Thyroid gland (tissue), 4 donors: Measurements from ENCODE around the gene STAU1.

ENCODE experiments used
- POLR2A ChIP-seq, 2 donors: fragments of 450-650 bp; IDR thresholded peaks; one replicate each; pipeline ENCODE4 v1.6.1; 2017; ENCODE audit warnings: antibody characterized with exemption in 2 of 2, mild to moderate bottlenecking in 2 of 2, moderate library complexity in 1 of 2
- TF ChIP-seq, protein P1 (sequence below), 6 experiments: fragments of 200-600 bp in 3 of 6; fragments of 450-650 bp in 3 of 6; sonication (generic) in 3 of 6; IDR thresholded peaks; one replicate each; pipeline ENCODE4 v1.5.1; 2016 to 2019; ENCODE audit warnings: antibody characterized with exemption in 6 of 6, mild to moderate bottlenecking in 2 of 6, inconsistent platforms in 1 of 6, moderate library complexity in 1 of 6

GRCh38 chr20:49138431-49138830 lies 49.7 kb downstream of the STAU1 start:
- TF ChIP-seq, protein P1, sequence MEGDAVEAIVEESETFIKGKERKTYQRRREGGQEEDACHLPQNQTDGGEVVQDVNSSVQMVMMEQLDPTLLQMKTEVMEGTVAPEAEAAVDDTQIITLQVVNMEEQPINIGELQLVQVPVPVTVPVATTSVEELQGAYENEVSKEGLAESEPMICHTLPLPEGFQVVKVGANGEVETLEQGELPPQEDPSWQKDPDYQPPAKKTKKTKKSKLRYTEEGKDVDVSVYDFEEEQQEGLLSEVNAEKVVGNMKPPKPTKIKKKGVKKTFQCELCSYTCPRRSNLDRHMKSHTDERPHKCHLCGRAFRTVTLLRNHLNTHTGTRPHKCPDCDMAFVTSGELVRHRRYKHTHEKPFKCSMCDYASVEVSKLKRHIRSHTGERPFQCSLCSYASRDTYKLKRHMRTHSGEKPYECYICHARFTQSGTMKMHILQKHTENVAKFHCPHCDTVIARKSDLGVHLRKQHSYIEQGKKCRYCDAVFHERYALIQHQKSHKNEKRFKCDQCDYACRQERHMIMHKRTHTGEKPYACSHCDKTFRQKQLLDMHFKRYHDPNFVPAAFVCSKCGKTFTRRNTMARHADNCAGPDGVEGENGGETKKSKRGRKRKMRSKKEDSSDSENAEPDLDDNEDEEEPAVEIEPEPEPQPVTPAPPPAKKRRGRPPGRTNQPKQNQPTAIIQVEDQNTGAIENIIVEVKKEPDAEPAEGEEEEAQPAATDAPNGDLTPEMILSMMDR (IDR thresholded peaks at IDR 0.05), result no peak
- TF ChIP-seq POLR2A (IDR thresholded peaks at IDR 0.05), result no peak
